IPS-15b (cell line): Measurements from ENCODE around the gene POMGNT2.
"Not testable (repeated sequence)": the region's sequence is repeated elsewhere in the genome, so short reads cannot be mapped to it uniquely, and the experiment has no call there.

Source experiments
- H3K27me3 ChIP-seq: one replicate; pipeline ENCODE4 v1.6.1; 2013; ENCODE audit warnings: low read length; ENCODE audit not compliant: control insufficient read depth, insufficient read depth
- H3K36me3 ChIP-seq: one replicate; pipeline ENCODE4 v1.6.1; 2013; ENCODE audit warnings: low read length; ENCODE audit not compliant: control insufficient read depth, insufficient read depth
- H3K4me1 ChIP-seq: one replicate; pipeline ENCODE4 v1.6.1; 2013; ENCODE audit warnings: mild to moderate bottlenecking, low read length; ENCODE audit not compliant: control insufficient read depth, insufficient read depth
- H3K4me3 ChIP-seq: one replicate; pipeline ENCODE4 v1.5.1; 2013; ENCODE audit warnings: low read depth, low read length
- H3K9ac ChIP-seq: one replicate; pipeline ENCODE4 v1.6.1; 2013; ENCODE audit warnings: low read depth, mild to moderate bottlenecking, low read length
- H3K9me3 ChIP-seq: one replicate; pipeline ENCODE4 v1.6.1; 2013; ENCODE audit warnings: mild to moderate bottlenecking, low read length; ENCODE audit not compliant: control insufficient read depth, insufficient read depth

Gene POMGNT2

DNA sequence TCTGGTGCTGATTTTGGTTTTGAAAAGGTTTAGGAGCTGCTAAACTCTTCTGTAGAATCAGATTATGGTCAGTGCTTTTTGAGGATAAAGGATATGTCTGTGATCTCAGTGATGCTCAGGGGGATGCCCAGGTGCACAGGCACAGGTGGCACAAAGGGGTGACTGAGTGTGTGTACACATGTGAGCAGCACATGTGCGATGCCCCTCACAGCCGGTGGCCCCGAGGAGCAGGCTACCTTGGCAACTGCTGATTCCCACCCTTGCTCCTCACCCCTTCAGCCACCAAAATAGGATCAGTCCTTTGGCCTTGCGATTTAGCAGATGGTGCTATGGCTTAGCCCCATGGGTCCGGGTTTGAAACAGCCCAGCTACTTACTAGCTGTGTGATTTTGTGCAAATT, 51.1 kb downstream of the POMGNT2 start:
- Histone ChIP-seq H3K9me3 (no peaks in the 10 kb centered on the region), H3K4me3 (no peak overlapping the region), H3K9ac (no peak overlapping the region), H3K36me3 (no peaks in the 10 kb centered on the region), H3K4me1 (no peaks in the 10 kb centered on the region), H3K27me3 (peaks cover 3% of the 10 kb centered on the region)

- Histone ChIP-seq H3K4me3 (no peak overlapping the region), H3K9me3 (no peaks in the 10 kb centered on the region), H3K9ac (no peak overlapping the region), H3K36me3 (no peaks in the 10 kb centered on the region), H3K4me1 (no peaks in the 10 kb centered on the region), H3K27me3 (peaks cover 3% of the 10 kb centered on the region)
Measured at GRCh38 chr3:43053291-43053690, 52.6 kb downstream of the POMGNT2 start.

DNA sequence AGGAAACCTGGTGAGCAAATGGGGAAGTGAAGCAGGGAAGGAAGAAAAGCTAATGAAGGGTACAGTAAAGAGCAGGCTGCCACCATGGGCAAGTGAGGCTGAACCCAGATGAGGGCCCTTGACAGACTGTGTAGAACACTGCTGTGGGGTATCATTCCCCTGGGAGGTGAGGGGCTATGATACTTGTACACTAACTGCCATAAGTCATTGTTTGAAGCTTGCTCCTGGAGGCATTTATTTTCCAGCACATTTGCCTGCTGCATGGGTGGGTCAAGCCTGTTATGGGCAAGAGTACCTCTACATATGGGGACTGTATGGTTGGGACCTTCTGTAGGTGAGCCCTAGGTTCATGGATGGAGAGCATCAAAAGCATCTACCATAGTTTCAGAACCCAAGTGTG, 57.4 kb downstream of the POMGNT2 start:
- Histone ChIP-seq H3K4me1 (no peaks in the 10 kb centered on the region), H3K9me3 (peaks cover 5% of the 10 kb centered on the region), H3K4me3 (no peak overlapping the region), H3K36me3 (no peaks in the 10 kb centered on the region), H3K9ac (no peak overlapping the region), H3K27me3 (no peaks in the 10 kb centered on the region)

DNA sequence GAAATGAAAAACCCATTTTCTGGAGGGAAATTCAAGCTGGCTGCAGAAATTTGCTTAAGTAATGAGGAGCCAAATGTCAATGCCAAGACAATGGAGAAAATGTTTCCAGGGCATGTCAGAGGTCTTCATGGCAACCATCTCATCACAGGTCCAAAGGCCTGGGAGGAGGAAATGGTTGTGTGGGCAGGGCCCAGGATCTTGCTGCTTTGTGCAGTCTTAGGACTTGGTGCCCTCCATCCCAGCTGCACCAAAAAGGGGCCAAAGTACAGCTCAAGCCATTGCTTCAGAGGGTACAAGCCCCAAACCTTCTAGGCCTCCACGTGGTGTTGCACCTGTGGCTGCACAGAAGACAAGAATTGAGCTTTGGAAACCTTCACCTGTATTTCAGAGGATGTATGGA, 59.3 kb downstream of the POMGNT2 start:
- Histone ChIP-seq H3K9me3 (peaks cover 5% of the 10 kb centered on the region), H3K9ac (no peak overlapping the region), H3K27me3 (no peaks in the 10 kb centered on the region), H3K4me1 (no peaks in the 10 kb centered on the region), H3K4me3 (no peak overlapping the region), H3K36me3 (no peaks in the 10 kb centered on the region)

GRCh38 chr3:43045079-43045478, 60.8 kb downstream of the POMGNT2 start:
- not testable (repeated sequence) for H3K9me3 ChIP-seq, H3K4me3 ChIP-seq, H3K27me3 ChIP-seq, H3K9ac ChIP-seq, H3K4me1 ChIP-seq, H3K36me3 ChIP-seq

DNA sequence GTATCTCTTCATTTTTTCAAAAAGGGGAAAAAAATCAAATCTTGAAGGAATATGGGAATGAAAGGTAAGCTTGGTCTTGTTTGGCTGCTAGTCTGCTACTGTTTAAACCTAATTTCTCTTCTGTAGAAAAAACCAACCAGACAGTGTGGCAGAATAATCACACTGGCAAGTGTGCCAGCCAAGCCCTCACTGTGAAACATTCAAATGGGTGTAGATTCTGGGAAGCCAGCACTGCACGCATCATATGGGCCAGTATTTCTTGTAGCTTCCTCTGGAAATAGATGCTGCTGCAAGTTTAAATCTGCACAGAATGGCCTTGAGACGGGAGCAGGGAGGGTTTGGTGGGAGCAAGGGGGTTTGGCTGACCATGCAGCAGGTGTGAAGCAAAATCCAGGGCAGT, 62.1 kb downstream of the POMGNT2 start:
- no peak overlapping the region for H3K4me3 ChIP-seq
- H3K4me1 ChIP-seq = no peaks in the 10 kb centered on the region
- no peaks in the 10 kb centered on the region for H3K27me3 ChIP-seq
- H3K36me3 ChIP-seq = no peaks in the 10 kb centered on the region
- no peak overlapping the region for H3K9ac ChIP-seq
- H3K9me3 ChIP-seq = peaks cover 5% of the 10 kb centered on the region

DNA sequence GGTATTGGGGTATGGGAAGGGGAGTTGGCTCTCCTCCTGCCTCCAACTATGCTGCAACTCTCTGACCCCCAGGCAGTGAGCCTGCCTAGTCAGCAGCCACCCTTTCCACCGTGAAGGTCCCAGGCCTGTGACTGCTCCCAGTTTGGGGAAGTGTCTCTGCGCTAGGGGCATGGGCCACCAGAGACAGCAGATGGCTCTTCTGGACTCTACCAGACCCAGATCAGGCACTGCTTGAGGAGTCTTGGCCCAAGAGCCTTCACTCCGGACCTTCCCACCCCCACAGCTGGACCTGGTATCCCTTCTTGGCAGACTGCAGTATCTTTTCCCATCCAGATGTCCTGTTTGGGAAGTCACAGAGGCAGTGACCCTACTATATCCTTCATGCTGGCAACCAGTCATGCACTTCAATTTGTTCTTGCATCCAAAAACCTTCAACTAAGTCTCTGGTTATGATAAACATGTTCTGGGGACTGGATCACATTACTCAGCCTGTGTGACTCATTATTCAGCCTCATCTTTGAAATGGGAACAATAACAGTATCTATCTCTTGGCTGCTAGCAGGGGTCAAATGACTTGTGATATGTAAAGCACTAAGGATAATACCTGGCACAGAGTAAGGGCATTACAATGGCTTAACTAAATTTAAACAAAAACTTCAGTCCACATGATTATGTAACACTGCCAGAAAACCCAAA, 62.7 kb downstream of the POMGNT2 start:
- Histone ChIP-seq H3K9me3 (peaks cover 5% of the 10 kb centered on the region), H3K36me3 (no peaks in the 10 kb centered on the region), H3K4me1 (no peaks in the 10 kb centered on the region), H3K9ac (no peak overlapping the region), H3K27me3 (no peaks in the 10 kb centered on the region), H3K4me3 (no peak overlapping the region)

DNA sequence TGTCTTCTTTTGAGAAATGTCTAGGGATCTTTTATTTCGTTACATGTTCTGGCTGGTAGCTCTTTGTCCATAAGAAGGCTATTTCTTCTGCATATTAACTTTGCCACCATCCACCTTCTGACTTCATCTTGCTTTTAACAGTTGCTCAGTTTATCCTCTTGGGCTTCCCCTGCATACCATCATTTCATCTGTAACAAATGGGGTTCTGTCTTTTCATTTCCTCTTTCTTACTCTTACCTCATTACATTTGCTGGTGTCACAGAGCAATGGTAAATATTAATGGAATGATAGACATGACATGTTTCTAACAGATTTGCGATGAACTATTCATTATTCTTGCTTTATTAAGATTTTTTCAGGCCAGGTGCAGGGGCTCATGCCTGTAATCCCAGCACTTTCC, 64.4 kb downstream of the POMGNT2 start:
- no peaks in the 10 kb centered on the region for H3K27me3 ChIP-seq
- no peaks in the 10 kb centered on the region for H3K4me1 ChIP-seq
- no peak overlapping the region for H3K4me3 ChIP-seq
- peaks cover 4% of the 10 kb centered on the region for H3K9me3 ChIP-seq
- no peak overlapping the region for H3K9ac ChIP-seq
- H3K36me3 ChIP-seq = no peaks in the 10 kb centered on the region

GRCh38 chr3:43038010-43038409, 67.9 kb downstream of the POMGNT2 start:
- Histone ChIP-seq H3K4me3 (no peak overlapping the region), H3K27me3 (no peaks in the 10 kb centered on the region), H3K36me3 (no peaks in the 10 kb centered on the region), H3K4me1 (no peaks in the 10 kb centered on the region), H3K9me3 (no peaks in the 10 kb centered on the region), H3K9ac (no peak overlapping the region)

GRCh38 chr3:43036621-43037423, 69.1 kb downstream of the POMGNT2 start:
- Histone ChIP-seq H3K4me3 (no peak overlapping the region), H3K4me1 (no peaks in the 10 kb centered on the region), H3K27me3 (no peaks in the 10 kb centered on the region), H3K9me3 (no peaks in the 10 kb centered on the region), H3K36me3 (no peaks in the 10 kb centered on the region), H3K9ac (no peak overlapping the region)

DNA sequence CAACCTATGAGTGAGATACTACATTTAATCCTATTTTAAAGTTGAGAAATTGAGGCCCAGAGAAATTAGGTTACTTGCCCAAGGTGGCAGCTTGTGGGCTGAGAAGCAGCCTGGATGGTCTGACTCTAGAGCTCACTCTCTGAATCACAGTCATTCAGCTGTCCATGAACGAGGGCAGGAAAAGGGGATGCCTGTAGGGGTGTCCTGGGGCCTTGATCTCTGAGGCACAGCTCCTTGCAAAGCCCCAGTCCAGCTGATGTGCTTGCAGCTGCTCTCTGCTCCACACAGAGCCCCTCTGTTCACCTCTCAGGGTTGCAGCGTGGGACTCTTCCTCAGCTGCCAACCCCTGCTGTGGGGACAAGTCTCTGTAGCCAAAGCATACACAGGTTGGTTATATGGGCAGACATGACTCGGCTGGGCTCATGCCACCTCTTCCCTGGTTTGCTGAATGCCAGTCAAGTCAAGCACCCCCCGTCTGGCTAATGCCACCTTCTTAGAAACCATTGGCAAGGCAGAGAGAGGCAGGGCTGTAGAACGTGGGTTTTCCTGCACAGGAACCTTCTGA, 70.0 kb downstream of the POMGNT2 start:
- H3K36me3 ChIP-seq = no peaks in the 10 kb centered on the region
- H3K4me1 ChIP-seq = no peaks in the 10 kb centered on the region
- no peak overlapping the region for H3K9ac ChIP-seq
- H3K9me3 ChIP-seq = no peaks in the 10 kb centered on the region
- H3K27me3 ChIP-seq = no peaks in the 10 kb centered on the region
- H3K4me3 ChIP-seq = no peak overlapping the region

DNA sequence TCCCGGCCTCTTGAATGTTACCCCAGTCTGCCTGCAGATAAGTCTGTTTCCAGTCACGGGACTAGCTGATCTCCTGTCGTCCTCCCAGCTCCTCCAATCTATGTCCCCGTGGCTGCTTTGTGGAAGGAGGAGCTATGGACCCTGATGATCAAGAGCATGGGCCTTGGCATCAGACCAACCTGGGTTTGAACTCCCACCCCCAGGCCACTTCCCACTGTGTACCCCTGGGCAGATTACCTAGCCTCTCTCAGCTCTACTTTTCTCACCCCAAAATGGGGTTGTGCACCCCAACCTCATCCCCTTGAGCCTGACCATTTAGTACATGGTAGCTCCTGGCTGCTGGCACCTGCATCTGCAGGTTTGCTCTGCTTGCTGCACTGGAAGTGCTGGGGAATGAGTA, 71.0 kb downstream of the POMGNT2 start:
- H3K4me3 ChIP-seq = no peak overlapping the region
- H3K36me3 ChIP-seq = no peaks in the 10 kb centered on the region
- H3K9me3 ChIP-seq = no peaks in the 10 kb centered on the region
- H3K27me3 ChIP-seq = no peaks in the 10 kb centered on the region
- H3K4me1 ChIP-seq = no peaks in the 10 kb centered on the region
- H3K9ac ChIP-seq = no peak overlapping the region
